Transverse colon (tissue), 4 donors: ENCODE results near the gene C22orf23. TPM values are rescaled to one million over a fixed set of nuclear protein-coding genes. Genes with fewer than 3 reads are reported as not detected.
A peak's percentile ranks its signal among the peaks of the same experiment; 100 is the strongest.
"Not testable (repeated sequence)": the region's sequence is repeated elsewhere in the genome, so short reads cannot be mapped to it uniquely, and the experiment has no call there.

Source experiments
- DNase-seq: peaks from one replicate; pipeline ENCODE4 v3.0.0-alpha.2; 2019
- H3K27ac ChIP-seq, 4 donors: fragments of 200-600 bp; sonication (generic); 2 replicates each; pipeline ENCODE4 v1.5.1; 2016 to 2018; ENCODE audit warnings: inconsistent platforms in 4 of 4
- H3K27me3 ChIP-seq: fragments of 200-600 bp; sonication (generic); 2 replicates; pipeline ENCODE4 v1.5.1; 2017; ENCODE audit warnings: inconsistent platforms
- H3K36me3 ChIP-seq, 4 donors: fragments of 200-600 bp; sonication (generic); 2 replicates each; pipeline ENCODE4 v1.5.1; 2017 to 2019; ENCODE audit warnings: inconsistent platforms in 4 of 4
- H3K4me1 ChIP-seq, 4 donors: fragments of 200-600 bp; sonication (generic); 2 replicates each; pipeline ENCODE4 v1.5.1; 2017 to 2020; ENCODE audit warnings: inconsistent platforms in 4 of 4
- H3K4me3 ChIP-seq, 4 donors: fragments of 200-600 bp; sonication (generic); 1 replicate in 1 of 4; 2 replicates in 3 of 4; pipeline versions ENCODE4 v1.5.1 to v1.6.1; 2017 to 2019; ENCODE audit warnings: inconsistent platforms in 4 of 4
- H3K9me3 ChIP-seq, 2 donors: fragments of 200-600 bp; sonication (generic); 2 replicates each; pipeline ENCODE4 v1.5.1; 2017 to 2019; ENCODE audit warnings: inconsistent platforms in 2 of 2
- CTCF ChIP-seq, 5 experiments: fragments of 200-600 bp in 3 of 5; fragments of 450-650 bp in 2 of 5; sonication (generic) in 3 of 5; IDR thresholded peaks; 1 replicate in 2 of 5; 2 replicates in 3 of 5; pipeline ENCODE4 v1.5.1; 2016 to 2017; ENCODE audit warnings: antibody characterized with exemption in 5 of 5, inconsistent platforms in 3 of 5, mild to moderate bottlenecking in 2 of 5, moderate library complexity in 1 of 5
- EP300 ChIP-seq: sonication (generic); formaldehyde crosslinking; IDR thresholded peaks from one replicate; pipeline ENCODE4 v1.6.1; 2017; ENCODE audit warnings: antibody characterized with exemption, low read depth
- POLR2A ChIP-seq: fragments of 450-650 bp; IDR thresholded peaks from one replicate; pipeline ENCODE4 v1.6.1; 2016; ENCODE audit warnings: antibody characterized with exemption, mild to moderate bottlenecking, moderate library complexity
- POLR2AphosphoS5 ChIP-seq, 3 donors: sonication (generic); formaldehyde crosslinking; IDR thresholded peaks; one replicate each; pipeline ENCODE4 v1.6.1; 2016; ENCODE audit warnings: antibody characterized with exemption in 3 of 3
- WGBS, 2 donors: methylation state at CpG; one replicate each; pipeline ENCODE4 v1.1.5; 2018; ENCODE audit warnings: low coverage in 1 of 2; 5-methylcytosine and 5-hydroxymethylcytosine counted together
- in situ Hi-C, 4 donors: fragments of 200-750 bp; cut with MboI; loops; one replicate each; pipeline versions ENCODE4 v1.15.0 to v1.15.1; 2017; ENCODE audit warnings: low sequenced_read_pairs in 3 of 4, low pct_ligation_motif_present in 1 of 4, low pct_unique_long_range_greater_than_20kb in 1 of 4
- intact Hi-C: fragments of 100-400 bp; cut with DNase I; formaldehyde crosslinking; loops from one replicate; pipeline ENCODE4 v1.15.1; 2023; ENCODE audit warnings: low total_unique reads
- total RNA-seq, 4 donors: library from RNA; depleted of rRNA; stranded (reverse); fragments of >200 nt; gene quantifications; one replicate each; pipeline ENCODE4 v1.1.0, GENCODE V29; 2016

Gene C22orf23
- total RNA-seq, 4 donors from 2014 or later = not detected

GRCh38 chr22:37981282-37982011 is 28.0 kb upstream of the C22orf23 start:
- WGBS, 2 donors = 85 to 100% methylated on average over 2 to 6 of the region's 6 CpGs
- intact Hi-C loops (no loop called here), in situ Hi-C loops (no loop called here)
- peaks cover 0 to 17% (median 4%) of the 10 kb centered on the region in 4 donors for H3K4me1 ChIP-seq
- H3K4me3 ChIP-seq = no peak overlapping the region
- no peaks in the 10 kb centered on the region for H3K27me3 ChIP-seq
- no peaks in the 10 kb centered on the region for H3K36me3 ChIP-seq
- TF ChIP-seq EP300 = no peak
- TF ChIP-seq CTCF (IDR thresholded peaks at IDR 0.05) = no peak
- TF ChIP-seq POLR2AphosphoS5 (IDR thresholded peaks at IDR 0.05) = no peak
- no peak for TF ChIP-seq POLR2A
- H3K27ac ChIP-seq = peak overlapping the region in 3 of 4 donors; percentile 15 to 50 (median 33)
- no peaks in the 10 kb centered on the region for H3K9me3 ChIP-seq
- DNase-seq = peak; percentile 50

- no peaks in the 10 kb centered on the region for H3K36me3 ChIP-seq
- intact Hi-C loops (no loop called here), in situ Hi-C loops (no loop called here)
- no peaks in the 10 kb centered on the region for H3K9me3 ChIP-seq
- peaks cover 0 to 17% (median 4%) of the 10 kb centered on the region in 4 donors for H3K4me1 ChIP-seq
- no peak overlapping the region for H3K27ac ChIP-seq
- 60 to 83% methylated on average over 1 to 8 of the region's 8 CpGs for WGBS, 2 donors
- H3K4me3 ChIP-seq = no peak overlapping the region
- no peaks in the 10 kb centered on the region for H3K27me3 ChIP-seq
- TF ChIP-seq CTCF (IDR thresholded peaks at IDR 0.05) (no peak), POLR2AphosphoS5 (IDR thresholded peaks at IDR 0.05) (no peak), EP300 (no peak), POLR2A (no peak)
- no peak for DNase-seq
Measured at GRCh38 chr22:37979782-37980181, 26.4 kb upstream of the C22orf23 start.

DNA sequence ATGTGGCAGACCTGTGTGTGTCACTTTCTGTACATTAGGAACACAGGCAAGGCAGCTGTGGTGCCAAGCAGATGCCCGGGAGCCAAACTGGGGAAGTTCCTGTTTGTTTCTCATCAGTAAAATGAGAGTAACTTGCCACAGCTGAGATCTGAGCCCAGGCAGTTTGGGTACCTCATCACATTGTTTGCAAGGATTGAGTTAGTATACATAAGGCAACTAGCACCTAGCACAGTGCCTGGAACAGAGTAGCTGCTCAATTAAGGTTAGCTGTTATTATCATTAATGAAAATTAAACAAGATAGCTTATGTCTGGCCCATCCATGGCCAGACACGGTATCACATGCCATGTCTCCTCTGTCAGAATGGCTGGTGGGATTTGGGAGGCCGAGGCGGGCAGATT is 23.1 kb upstream of the C22orf23 start:
- in situ Hi-C loops (no loop called here), intact Hi-C loops (no loop called here)
- Histone ChIP-seq H3K27ac (no peak overlapping the region), H3K4me3 (no peak overlapping the region), H3K36me3 (no peaks in the 10 kb centered on the region), H3K4me1 (peaks cover 0 to 10% (median 3%) of the 10 kb centered on the region in 4 donors), H3K9me3 (no peaks in the 10 kb centered on the region), H3K27me3 (no peaks in the 10 kb centered on the region)
- DNase-seq = no peak
- no peak for TF ChIP-seq POLR2AphosphoS5 (IDR thresholded peaks at IDR 0.05)
- no peak for TF ChIP-seq EP300
- 88% methylated on average over 4 of the region's 4 CpGs; no CpG with 5 or more reads in 1 of the 2 donors for WGBS, 2 donors

DNA sequence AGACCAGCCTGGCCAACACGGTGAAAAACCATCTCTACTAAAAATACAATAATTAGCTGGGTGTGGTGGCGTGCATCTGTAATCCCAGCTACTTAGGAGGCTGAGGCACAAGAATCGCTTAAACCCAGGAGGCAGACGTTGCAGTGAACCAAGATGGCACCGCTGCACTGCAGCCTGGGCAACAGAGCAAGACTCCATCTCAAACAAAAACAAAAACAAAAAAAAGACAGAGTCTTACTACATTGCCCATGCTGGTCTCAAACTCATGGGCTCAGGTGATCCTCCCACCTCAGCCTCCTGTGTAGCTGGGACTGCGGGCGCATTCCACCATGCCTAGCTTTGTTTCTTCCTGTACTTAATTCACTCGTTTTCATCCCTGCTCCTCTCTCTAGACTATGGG is 22.6 kb upstream of the C22orf23 start:
- H3K4me1 ChIP-seq, H3K9me3 ChIP-seq, H3K4me3 ChIP-seq, H3K36me3 ChIP-seq, H3K27ac ChIP-seq, intact Hi-C loops, H3K27me3 ChIP-seq, in situ Hi-C loops, DNase-seq: not testable (repeated sequence)
- 85 to 92% methylated on average over 3 to 8 of the region's 8 CpGs for WGBS, 2 donors

GRCh38 chr22:37975153-37975552 is 21.8 kb upstream of the C22orf23 start:
- TF ChIP-seq CTCF (IDR thresholded peaks at IDR 0.05) (no peak), POLR2A (no peak), POLR2AphosphoS5 (IDR thresholded peaks at IDR 0.05) (no peak), EP300 (no peak)
- in situ Hi-C loops = no loop called here
- intact Hi-C loops = no loop called here
- H3K4me1 ChIP-seq = no peaks in the 10 kb centered on the region
- H3K36me3 ChIP-seq = no peaks in the 10 kb centered on the region
- no peaks in the 10 kb centered on the region for H3K9me3 ChIP-seq
- H3K27ac ChIP-seq = no peak overlapping the region
- no peak overlapping the region for H3K4me3 ChIP-seq
- DNase-seq = no peak
- no peaks in the 10 kb centered on the region for H3K27me3 ChIP-seq
- WGBS, 2 donors = 92% methylated on average over 2 of the region's 2 CpGs; no CpG with 5 or more reads in 1 of the 2 donors
